Measurements from ENCODE around the gene IFTAP. TPM values are rescaled to one million over a fixed set of nuclear protein-coding genes. Genes with fewer than 3 reads are reported as not detected.

The IFTAP gene
- total RNA-seq, 2 experiments from 2014 or later: not detected

- no peak overlapping the region for H3K27ac ChIP-seq (ENCODE audit: low read depth, low read length, poor library complexity, severe bottlenecking)
- no peaks in the 10 kb centered on the region for H3K79me2 ChIP-seq (ENCODE audit: insufficient read depth, low read depth, low read length)
- H3K4me3 ChIP-seq (ENCODE audit: low read depth, low read length, poor library complexity, severe bottlenecking): no peak overlapping the region
- DNase-seq (ENCODE audit: low spot score): no peak
- no peaks in the 10 kb centered on the region for H4K20me1 ChIP-seq (ENCODE audit: insufficient read depth, low read length)
- no peak overlapping the region for H2AFZ ChIP-seq (ENCODE audit: low read length)
- H3K9me2 ChIP-seq (ENCODE audit: insufficient read depth, low read length): no peaks in the 10 kb centered on the region
- no peaks in the 10 kb centered on the region for H3K4me1 ChIP-seq (ENCODE audit: insufficient read depth, low read length, poor library complexity, severe bottlenecking)
- H3K9me3 ChIP-seq (ENCODE audit: low read length): no peaks in the 10 kb centered on the region
- no TSS peak for BruUV-seq (replicated peaks)
- intact Hi-C loops (cut with micrococcal nuclease; ENCODE audit: unreplicated experiment): loop anchor here (10.0 kb wide), 1 partner anchor 47 kb away; no protein-coding TSS in a partner anchor
- no peaks in the 10 kb centered on the region for H3K36me3 ChIP-seq (ENCODE audit: insufficient read depth, low read length)
- no peak for TF ChIP-seq EZH2phosphoT487 (IDR thresholded peaks at IDR 0.05; ENCODE audit: borderline replicate concordance, low read depth, low read length)
- TF ChIP-seq CTCF (conservative IDR thresholded peaks at IDR 0.05; ENCODE audit: low read length): no peak
- POLR2A ChIA-PET: interaction anchor here (0.7 to 1.5 kb wide), 3 partner anchors 8 to 12 kb away, joined by 3 to 6 read pairs (median 5); no protein-coding TSS in a partner anchor
- H3K4me2 ChIP-seq (ENCODE audit: low read length): no peak overlapping the region
- CTCF ChIA-PET (ENCODE audit: unreplicated experiment): no interaction called here
Observed at GRCh38 chr11:36627471-36627870, 33.2 kb downstream of the IFTAP start.

- Histone ChIP-seq H4K20me1 (ENCODE audit: insufficient read depth, low read length) (no peaks in the 10 kb centered on the region), H3K36me3 (ENCODE audit: insufficient read depth, low read length) (no peaks in the 10 kb centered on the region), H3K9me2 (ENCODE audit: insufficient read depth, low read length) (no peaks in the 10 kb centered on the region), H3K27ac (ENCODE audit: low read depth, low read length, poor library complexity, severe bottlenecking) (no peak overlapping the region), H3K79me2 (ENCODE audit: insufficient read depth, low read depth, low read length) (no peaks in the 10 kb centered on the region), H2AFZ (ENCODE audit: low read length) (no peak overlapping the region), H3K4me3 (ENCODE audit: low read depth, low read length, poor library complexity, severe bottlenecking) (no peak overlapping the region), H3K9me3 (ENCODE audit: low read length) (no peaks in the 10 kb centered on the region), H3K4me2 (ENCODE audit: low read length) (no peak overlapping the region), H3K4me1 (ENCODE audit: insufficient read depth, low read length, poor library complexity, severe bottlenecking) (no peaks in the 10 kb centered on the region)
- CTCF ChIA-PET (ENCODE audit: unreplicated experiment): no interaction called here
- POLR2A ChIA-PET: interaction anchor here (0.7 to 1.5 kb wide), 3 partner anchors 9 to 12 kb away, joined by 3 to 6 read pairs (median 5); no protein-coding TSS in a partner anchor
- TF ChIP-seq EZH2phosphoT487 (IDR thresholded peaks at IDR 0.05; ENCODE audit: borderline replicate concordance, low read depth, low read length): no peak
- no peak for TF ChIP-seq CTCF (conservative IDR thresholded peaks at IDR 0.05; ENCODE audit: low read length)
- BruUV-seq (replicated peaks): no TSS peak
- no peak for DNase-seq (ENCODE audit: low spot score)
- intact Hi-C loops (cut with micrococcal nuclease; ENCODE audit: unreplicated experiment): loop anchor here (10.0 kb wide), 1 partner anchor 47 kb away; no protein-coding TSS in a partner anchor
Observed at GRCh38 chr11:36628141-36628540, 33.8 kb downstream of the IFTAP start.

- DNase-seq (ENCODE audit: low spot score): no peak
- no TSS peak for BruUV-seq (replicated peaks)
- no peak overlapping the region for H3K4me3 ChIP-seq (ENCODE audit: low read depth, low read length, poor library complexity, severe bottlenecking)
- intact Hi-C loops (cut with micrococcal nuclease; ENCODE audit: unreplicated experiment): loop anchor here (10.0 kb wide), 1 partner anchor 46 kb away; no protein-coding TSS in a partner anchor
- no peak overlapping the region for H2AFZ ChIP-seq (ENCODE audit: low read length)
- H3K27ac ChIP-seq (ENCODE audit: low read depth, low read length, poor library complexity, severe bottlenecking): no peak overlapping the region
- no peaks in the 10 kb centered on the region for H3K79me2 ChIP-seq (ENCODE audit: insufficient read depth, low read depth, low read length)
- H4K20me1 ChIP-seq (ENCODE audit: insufficient read depth, low read length): no peaks in the 10 kb centered on the region
- no peaks in the 10 kb centered on the region for H3K36me3 ChIP-seq (ENCODE audit: insufficient read depth, low read length)
- ChIA-PET POLR2A (interaction anchor here (1.5 kb wide), 1 partner anchor 8 kb away, joined by 5 read pairs; no protein-coding TSS in a partner anchor), CTCF (ENCODE audit: unreplicated experiment) (no interaction called here)
- no peaks in the 10 kb centered on the region for H3K4me1 ChIP-seq (ENCODE audit: insufficient read depth, low read length, poor library complexity, severe bottlenecking)
- H3K4me2 ChIP-seq (ENCODE audit: low read length): no peak overlapping the region
- no peak for TF ChIP-seq CTCF (conservative IDR thresholded peaks at IDR 0.05; ENCODE audit: low read length)
- TF ChIP-seq EZH2phosphoT487 (IDR thresholded peaks at IDR 0.05; ENCODE audit: borderline replicate concordance, low read depth, low read length): no peak
- no peaks in the 10 kb centered on the region for H3K9me3 ChIP-seq (ENCODE audit: low read length)
- H3K9me2 ChIP-seq (ENCODE audit: insufficient read depth, low read length): no peaks in the 10 kb centered on the region
Observed at GRCh38 chr11:36628765-36629244, 34.5 kb downstream of the IFTAP start.

All from OCI-LY7 (cell line).